Heart right ventricle (tissue), 16 donors: ENCODE results near the gene DDX10. TPM values are rescaled to one million over a fixed set of nuclear protein-coding genes. Genes with fewer than 3 reads are reported as not detected.

Experiments used
- ATAC-seq, 8 donors: fragments of 200-7000 bp; cut with Tn5 transposase; one replicate each; pipeline ENCODE4 v1.9.1; 2020; ENCODE audit warnings: mild to moderate bottlenecking in 8 of 8, moderate library complexity in 8 of 8, moderate number of reproducible peaks in 1 of 8
- DNase-seq, 2 donors: peaks; one replicate each; pipeline ENCODE4 v3.0.0-alpha.2; 2020
- H3K27ac ChIP-seq, 10 donors: fragments of 200-600 bp; sonication (generic) in 2 of 10; one replicate each; pipeline versions ENCODE4 v1.5.0 to v1.8.0; 2020 to 2022; ENCODE audit warnings: mild to moderate bottlenecking in 3 of 10
- H3K27me3 ChIP-seq, 7 donors: fragments of 200-600 bp; one replicate each; pipeline ENCODE4 v1.8.0; 2021 to 2022; ENCODE audit warnings: mild to moderate bottlenecking in 2 of 7
- H3K36me3 ChIP-seq, 9 donors: fragments of 200-600 bp; sonication (generic) in 1 of 9; one replicate each; pipeline versions ENCODE4 v1.5.0 to v1.8.0; 2020 to 2022; ENCODE audit warnings: mild to moderate bottlenecking in 2 of 9
- H3K4me1 ChIP-seq, 9 donors: fragments of 200-600 bp; sonication (generic) in 1 of 9; one replicate each; pipeline versions ENCODE4 v1.5.0 to v1.8.0; 2020 to 2022; ENCODE audit warnings: mild to moderate bottlenecking in 4 of 9
- H3K4me3 ChIP-seq, 10 donors: fragments of 200-600 bp; sonication (generic) in 2 of 10; one replicate each; pipeline versions ENCODE4 v1.5.0 to v1.8.0; 2020 to 2022; ENCODE audit warnings: mild to moderate bottlenecking in 7 of 10, moderate library complexity in 2 of 10
- H3K9me3 ChIP-seq, 11 donors: fragments of 200-600 bp in 10 of 11; sonication (generic) in 2 of 11; one replicate each; pipeline versions ENCODE4 v1.5.0 to v1.8.0; 2013 to 2022; ENCODE audit warnings: mild to moderate bottlenecking in 2 of 11, control low read depth in 1 of 11, moderate library complexity in 1 of 11
- WGBS, 2 donors: extraction: QIAGEN DNeasy Blood & Tissue Kit; methylation state at CpG; one replicate each; pipeline ENCODE4 v1.1.7; 2013; ENCODE audit warnings: inconsistent platforms in 1 of 2; 5-methylcytosine and 5-hydroxymethylcytosine counted together
- intact Hi-C, 10 donors: fragments of 100-400 bp; cut with DNase I; formaldehyde crosslinking; loops; one replicate each; pipeline versions ENCODE4 v1.11.1 to v1.14.2; 2022
- polyA plus RNA-seq, 2 donors: library from polyadenylated mRNA; stranded (reverse); fragments of 200-250 nt; gene quantifications; one replicate each; pipeline ENCODE4 v1.2.3, GENCODE V29; 2013
- total RNA-seq, 10 donors: library from RNA; stranded (reverse); fragmentation: NEBNext Ultra II Directional in 3 of 10; extraction: Animal tissue kit (Norgen Biotek cat#: 25700) in 3 of 10; gene quantifications; one replicate each; pipeline versions ENCODE4 v1.2.1 to v1.2.4, GENCODE V29; 2021 to 2023
- TF ChIP-seq, protein P1 (sequence below), 9 donors: fragments of 200-600 bp; sonication (generic) in 2 of 9; IDR thresholded peaks; one replicate each; pipeline versions ENCODE4 v1.5.0 to v1.8.0; 2021 to 2022; ENCODE audit warnings: antibody characterized with exemption in 9 of 9, mild to moderate bottlenecking in 5 of 9, moderate library complexity in 1 of 9
- donor health status: Arrhythmogenic right ventricular cardiomyopathy.
- donor health status: ischemic (EF 13 %, LVEDD 7.1; RV severe dilation, severe dysfunction).
- donor health status: healthy with polysubstance abuse.
- donor health status: DM: no; HTN: yes; CAD: no.
- donor health status: DM: no; HTN: no; CAD: no.
- donor health status: ischemic (EF 25% LVEDD 6.9; RV normal size, moderate dysfunction).
- donor health status: ischemic (EF 25% LVEDD 5.7; RV mildly dilated, moderate dysfunction).
- donor health status: healthy.
- donor health status: DM: yes; HTN: yes; CAD: no.
- donor health status: Ischemic cardiomyopathy.
- donor health status: ischemic (EF 35%, LVEDD 5.7; RV mildly dilated, moderate dysfunction).
- donor health status: nonischemic (EF 11% LVEDD 7.7; RV severe dilation, severe dysfunction).
- donor health status: DM: yes; HTN: yes; CAD: no.
- donor health status: PGD.
- donor health status: ischemic (EF 29% LVEDD 5.4; RV normal size, mild dysfunction).
- donor health status: nonischemic (EF 23%, LVEDD 6.1; RV moderate dilation, normal function).

Gene DDX10
- total and polyA plus RNA-seq, 12 donors = 9.3 to 15.3 (median 11.5) TPM

GRCh38 chr11:108931168-108931567 lies 266.3 kb downstream of the DDX10 start:
- Histone ChIP-seq H3K4me3 (no peak overlapping the region), H3K27ac (no peak overlapping the region), H3K36me3 (no peaks in the 10 kb centered on the region), H3K9me3 (no peaks in the 10 kb centered on the region), H3K4me1 (peaks cover 0 to 5% (median 0%) of the 10 kb centered on the region in 9 donors), H3K27me3 (no peaks in the 10 kb centered on the region)
- intact Hi-C loops = no loop called here
- ATAC-seq (no peak), DNase-seq (no peak)
- TF ChIP-seq, protein P1, sequence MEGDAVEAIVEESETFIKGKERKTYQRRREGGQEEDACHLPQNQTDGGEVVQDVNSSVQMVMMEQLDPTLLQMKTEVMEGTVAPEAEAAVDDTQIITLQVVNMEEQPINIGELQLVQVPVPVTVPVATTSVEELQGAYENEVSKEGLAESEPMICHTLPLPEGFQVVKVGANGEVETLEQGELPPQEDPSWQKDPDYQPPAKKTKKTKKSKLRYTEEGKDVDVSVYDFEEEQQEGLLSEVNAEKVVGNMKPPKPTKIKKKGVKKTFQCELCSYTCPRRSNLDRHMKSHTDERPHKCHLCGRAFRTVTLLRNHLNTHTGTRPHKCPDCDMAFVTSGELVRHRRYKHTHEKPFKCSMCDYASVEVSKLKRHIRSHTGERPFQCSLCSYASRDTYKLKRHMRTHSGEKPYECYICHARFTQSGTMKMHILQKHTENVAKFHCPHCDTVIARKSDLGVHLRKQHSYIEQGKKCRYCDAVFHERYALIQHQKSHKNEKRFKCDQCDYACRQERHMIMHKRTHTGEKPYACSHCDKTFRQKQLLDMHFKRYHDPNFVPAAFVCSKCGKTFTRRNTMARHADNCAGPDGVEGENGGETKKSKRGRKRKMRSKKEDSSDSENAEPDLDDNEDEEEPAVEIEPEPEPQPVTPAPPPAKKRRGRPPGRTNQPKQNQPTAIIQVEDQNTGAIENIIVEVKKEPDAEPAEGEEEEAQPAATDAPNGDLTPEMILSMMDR (IDR thresholded peaks at IDR 0.05) = no peak
- 83 to 86% methylated on average over 2 of the region's 2 CpGs for WGBS, 2 donors

GRCh38 chr11:108933630-108934029 lies 268.8 kb downstream of the DDX10 start:
- intact Hi-C loops = no loop called here
- TF ChIP-seq, protein P1 (IDR thresholded peaks at IDR 0.05) = no peak
- DNase-seq = no peak
- 92 to 94% methylated on average over 2 of the region's 2 CpGs for WGBS, 2 donors
- peaks cover 0 to 11% (median 0%) of the 10 kb centered on the region in 9 donors for H3K4me1 ChIP-seq
- H3K27me3 ChIP-seq = no peaks in the 10 kb centered on the region
- H3K27ac ChIP-seq = no peak overlapping the region
- no peak for ATAC-seq
- H3K36me3 ChIP-seq = no peaks in the 10 kb centered on the region
- H3K4me3 ChIP-seq = no peak overlapping the region
- no peaks in the 10 kb centered on the region for H3K9me3 ChIP-seq

DNA sequence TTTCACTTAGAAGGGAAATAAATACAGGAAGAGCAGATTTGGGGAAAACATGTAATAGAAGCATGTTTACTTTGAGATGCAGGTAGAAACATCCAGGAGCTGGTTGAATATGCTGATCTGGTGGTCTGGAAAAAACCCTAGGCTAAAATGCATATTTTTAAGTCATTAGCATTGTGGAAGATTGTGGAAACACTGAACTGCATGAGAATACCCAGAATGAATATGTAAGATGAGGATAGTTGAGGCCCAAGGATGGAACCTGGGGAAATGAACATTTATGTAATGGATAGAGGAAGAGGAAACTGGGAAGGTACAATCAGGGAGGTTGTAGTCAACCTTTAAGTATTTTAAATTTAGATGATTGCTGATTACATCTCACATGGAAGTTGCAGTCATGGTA lies 269.4 kb downstream of the DDX10 start:
- Histone ChIP-seq H3K9me3 (no peaks in the 10 kb centered on the region), H3K36me3 (no peaks in the 10 kb centered on the region), H3K4me3 (no peak overlapping the region), H3K27ac (no peak overlapping the region), H3K27me3 (no peaks in the 10 kb centered on the region), H3K4me1 (peaks cover 0 to 12% (median 0%) of the 10 kb centered on the region in 9 donors)
- ATAC-seq (no peak), DNase-seq (no peak)
- intact Hi-C loops = no loop called here
- TF ChIP-seq, protein P1 (IDR thresholded peaks at IDR 0.05) = no peak

GRCh38 chr11:108934696-108935095 lies 269.8 kb downstream of the DDX10 start:
- WGBS, 2 donors = 95 to 97% methylated on average over 7 of the region's 7 CpGs
- intact Hi-C loops = no loop called here
- TF ChIP-seq, protein P1 (IDR thresholded peaks at IDR 0.05) = no peak

More at GRCh38 chr11:108934696-108935095, 269.8 kb downstream of the DDX10 start:
- Histone ChIP-seq H3K4me3 (no peak overlapping the region), H3K36me3 (peaks cover 0 to 4% (median 0%) of the 10 kb centered on the region in 9 donors), H3K9me3 (no peaks in the 10 kb centered on the region), H3K27me3 (no peaks in the 10 kb centered on the region), H3K27ac (no peak overlapping the region), H3K4me1 (peaks cover 0 to 12% (median 0%) of the 10 kb centered on the region in 9 donors)
- DNase-seq = no peak
- no peak for ATAC-seq
